Left lung (tissue), 10 donors: ENCODE data around the gene NMB. TPM values are rescaled to one million over a fixed set of nuclear protein-coding genes. Genes with fewer than 3 reads are reported as not detected.
"Not testable (repeated sequence)": the region's sequence is repeated elsewhere in the genome, so short reads cannot be mapped to it uniquely, and the experiment has no call there.

Experiments
- ATAC-seq: fragments of 200-7000 bp; cut with Tn5 transposase; one replicate; pipeline ENCODE4 v1.9.1; 2020; ENCODE audit warnings: moderate library complexity
- DNase-seq, 4 donors: peaks; one replicate each; pipeline ENCODE4 v3.0.0-alpha.2; 2013 to 2020
- H3K27ac ChIP-seq, 2 donors: fragments of 200-600 bp; sonication (generic) in 1 of 2; one replicate each; pipeline versions ENCODE4 v1.5.0 to v1.8.0; 2020 to 2021
- H3K27me3 ChIP-seq, 2 donors: fragments of 200-600 bp; sonication (generic) in 1 of 2; one replicate each; pipeline versions ENCODE4 v1.5.0 to v1.8.0; 2020 to 2021
- H3K36me3 ChIP-seq, 2 donors: fragments of 200-600 bp; sonication (generic) in 1 of 2; one replicate each; pipeline versions ENCODE4 v1.5.0 to v1.8.0; 2020 to 2021
- H3K4me1 ChIP-seq, 2 donors: fragments of 200-600 bp; one replicate each; pipeline ENCODE4 v1.8.0; 2021
- H3K4me3 ChIP-seq, 2 donors: fragments of 200-600 bp; sonication (generic) in 1 of 2; one replicate each; pipeline versions ENCODE4 v1.5.0 to v1.8.0; 2020 to 2021; ENCODE audit warnings: mild to moderate bottlenecking in 1 of 2
- H3K9me3 ChIP-seq, 2 donors: fragments of 200-600 bp; sonication (generic) in 1 of 2; one replicate each; pipeline versions ENCODE4 v1.5.0 to v1.8.0; 2020 to 2021
- intact Hi-C, 2 donors: fragments of 100-400 bp; cut with DNase I; formaldehyde crosslinking; loops; one replicate each; pipeline versions ENCODE4 v1.11.2 to v1.14.2; 2022
- polyA plus RNA-seq, 6 donors: library from polyadenylated mRNA; unstranded; fragments of 120-200 nt; gene quantifications; one replicate each; pipeline ENCODE4 v1.2.1, GENCODE V29; 2013; ENCODE audit not compliant: insufficient read length in 6 of 6
- total RNA-seq, 2 donors: library from RNA; stranded (reverse); fragmentation: NEBNext Ultra II Directional; extraction: Animal tissue kit (Norgen Biotek cat#: 25700); gene quantifications; one replicate each; pipeline ENCODE4 v1.2.1, GENCODE V29; 2021
- TF ChIP-seq, protein P1 (sequence below), 2 donors: fragments of 200-600 bp; sonication (generic) in 1 of 2; IDR thresholded peaks; one replicate each; pipeline versions ENCODE4 v1.5.0 to v1.8.0; 2021; ENCODE audit warnings: antibody characterized with exemption in 2 of 2
- donor health status: DM: no; HTN: yes; CAD: no.
- donor health status: DM: no; HTN: no; CAD: no.

NMB gene
- total and polyA plus RNA-seq, 8 donors, result 3.2 to 10.2 (median 4.5) TPM

DNA sequence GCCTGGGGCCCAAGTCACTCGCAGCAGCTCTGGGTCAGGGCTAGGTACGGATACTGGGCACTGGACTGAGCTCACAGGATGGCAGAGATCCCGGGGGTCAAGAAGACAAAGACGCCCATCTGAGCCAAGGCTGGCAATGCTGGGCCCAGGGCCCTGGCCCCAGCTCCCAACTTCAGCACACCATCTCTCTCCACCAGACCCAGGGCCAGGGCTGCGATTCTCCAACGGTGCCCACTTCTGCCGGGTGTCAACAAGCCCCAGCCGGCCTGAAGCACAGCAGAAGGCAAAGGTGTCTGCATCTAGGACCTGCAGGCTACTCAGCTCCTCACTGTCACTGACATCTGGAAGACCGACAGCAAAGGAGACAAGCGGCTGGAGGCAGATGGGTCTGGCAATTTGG is 12.5 kb downstream of the NMB start:
- Histone ChIP-seq H3K27me3 (no peaks in the 10 kb centered on the region), H3K9me3 (no peaks in the 10 kb centered on the region), H3K4me1 (peaks cover 0 to 18% of the 10 kb centered on the region in 2 donors), H3K4me3 (no peak overlapping the region), H3K36me3 (peaks cover 0 to 100% of the 10 kb centered on the region in 2 donors), H3K27ac (no peak overlapping the region)
- DNase-seq (no peak), ATAC-seq (no peak)
- TF ChIP-seq, protein P1, sequence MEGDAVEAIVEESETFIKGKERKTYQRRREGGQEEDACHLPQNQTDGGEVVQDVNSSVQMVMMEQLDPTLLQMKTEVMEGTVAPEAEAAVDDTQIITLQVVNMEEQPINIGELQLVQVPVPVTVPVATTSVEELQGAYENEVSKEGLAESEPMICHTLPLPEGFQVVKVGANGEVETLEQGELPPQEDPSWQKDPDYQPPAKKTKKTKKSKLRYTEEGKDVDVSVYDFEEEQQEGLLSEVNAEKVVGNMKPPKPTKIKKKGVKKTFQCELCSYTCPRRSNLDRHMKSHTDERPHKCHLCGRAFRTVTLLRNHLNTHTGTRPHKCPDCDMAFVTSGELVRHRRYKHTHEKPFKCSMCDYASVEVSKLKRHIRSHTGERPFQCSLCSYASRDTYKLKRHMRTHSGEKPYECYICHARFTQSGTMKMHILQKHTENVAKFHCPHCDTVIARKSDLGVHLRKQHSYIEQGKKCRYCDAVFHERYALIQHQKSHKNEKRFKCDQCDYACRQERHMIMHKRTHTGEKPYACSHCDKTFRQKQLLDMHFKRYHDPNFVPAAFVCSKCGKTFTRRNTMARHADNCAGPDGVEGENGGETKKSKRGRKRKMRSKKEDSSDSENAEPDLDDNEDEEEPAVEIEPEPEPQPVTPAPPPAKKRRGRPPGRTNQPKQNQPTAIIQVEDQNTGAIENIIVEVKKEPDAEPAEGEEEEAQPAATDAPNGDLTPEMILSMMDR (IDR thresholded peaks at IDR 0.05), result no peak
- intact Hi-C loops, result no loop called here

DNA sequence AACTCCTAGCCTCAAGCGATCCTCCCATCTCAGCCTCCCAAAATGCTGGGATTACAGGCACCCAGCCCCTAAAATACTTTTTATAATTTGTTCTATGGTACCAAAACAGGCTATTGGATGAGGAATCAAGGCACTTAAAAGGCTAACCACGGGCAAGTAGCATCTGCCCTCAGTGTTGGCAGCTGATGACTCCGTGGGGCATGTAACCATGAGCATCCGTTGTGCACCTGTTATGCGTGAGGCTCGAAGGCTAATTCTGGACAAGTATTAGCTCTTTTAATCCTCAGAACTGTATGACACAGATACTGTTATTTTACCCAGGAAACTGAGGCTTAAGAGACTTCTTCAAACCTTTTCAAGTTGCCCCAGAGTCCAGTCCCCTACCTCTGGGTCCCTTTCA is 14.2 kb downstream of the NMB start:
- intact Hi-C loops, result no loop called here
- Histone ChIP-seq H3K27me3 (no peaks in the 10 kb centered on the region), H3K4me3 (no peak overlapping the region), H3K27ac (no peak overlapping the region), H3K36me3 (peaks cover 0 to 100% of the 10 kb centered on the region in 2 donors), H3K9me3 (no peaks in the 10 kb centered on the region), H3K4me1 (peaks cover 0 to 9% of the 10 kb centered on the region in 2 donors)
- ATAC-seq (no peak), DNase-seq (peak in 1 of 4 donors; percentile 0)
- TF ChIP-seq, protein P1 (IDR thresholded peaks at IDR 0.05), result no peak

DNA sequence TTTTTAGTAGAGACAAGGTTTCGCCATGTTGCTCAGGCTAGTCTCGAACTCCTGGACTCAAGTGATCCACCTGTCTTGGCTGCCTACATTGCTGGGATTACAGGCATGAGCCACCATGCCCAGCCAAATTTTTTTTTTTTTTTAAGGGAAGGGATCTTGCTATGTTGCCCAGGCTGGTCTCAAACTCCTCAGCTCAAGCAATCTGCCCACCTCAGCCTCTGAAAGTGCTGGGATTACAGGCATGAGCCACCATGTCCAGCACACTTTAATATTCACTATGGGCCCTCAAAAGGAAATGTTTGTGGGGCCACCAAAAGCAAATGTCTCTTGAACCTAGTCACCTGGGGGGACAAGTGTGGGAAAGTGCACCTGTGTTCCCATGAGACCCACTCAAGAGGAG is 15.4 kb downstream of the NMB start:
- H3K27me3 ChIP-seq, H3K4me1 ChIP-seq, H3K9me3 ChIP-seq, intact Hi-C loops, ATAC-seq, H3K27ac ChIP-seq, H3K4me3 ChIP-seq: not testable (repeated sequence)
- peak in 1 of 4 donors; percentile 0 for DNase-seq
- peaks cover 0 to 100% of the 10 kb centered on the region in 2 donors for H3K36me3 ChIP-seq

DNA sequence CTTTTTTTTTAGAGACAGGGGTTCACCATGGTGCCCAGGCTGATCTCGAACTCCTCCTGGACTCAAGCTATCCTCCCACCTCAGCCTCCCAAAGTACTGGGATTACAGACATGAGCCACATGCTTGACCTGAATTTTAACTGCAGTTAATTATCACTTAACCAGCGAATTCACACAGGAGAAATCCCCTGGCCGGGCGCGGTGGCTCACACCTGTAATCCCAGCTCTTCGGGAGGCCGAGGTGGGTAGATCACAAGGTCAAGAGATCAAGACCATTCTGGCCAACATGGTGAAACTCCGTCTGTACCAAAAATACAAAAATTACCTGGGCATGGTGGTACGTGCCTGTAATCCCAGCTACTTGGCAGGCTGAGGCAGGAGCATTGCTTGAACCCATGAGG is 16.1 kb downstream of the NMB start:
- DNase-seq, result peak in 1 of 4 donors; percentile 4
- H3K27me3 ChIP-seq, H3K4me3 ChIP-seq, H3K27ac ChIP-seq, H3K4me1 ChIP-seq, ATAC-seq, intact Hi-C loops, H3K9me3 ChIP-seq: not testable (repeated sequence)
- H3K36me3 ChIP-seq, result peaks cover 0 to 100% of the 10 kb centered on the region in 2 donors

DNA sequence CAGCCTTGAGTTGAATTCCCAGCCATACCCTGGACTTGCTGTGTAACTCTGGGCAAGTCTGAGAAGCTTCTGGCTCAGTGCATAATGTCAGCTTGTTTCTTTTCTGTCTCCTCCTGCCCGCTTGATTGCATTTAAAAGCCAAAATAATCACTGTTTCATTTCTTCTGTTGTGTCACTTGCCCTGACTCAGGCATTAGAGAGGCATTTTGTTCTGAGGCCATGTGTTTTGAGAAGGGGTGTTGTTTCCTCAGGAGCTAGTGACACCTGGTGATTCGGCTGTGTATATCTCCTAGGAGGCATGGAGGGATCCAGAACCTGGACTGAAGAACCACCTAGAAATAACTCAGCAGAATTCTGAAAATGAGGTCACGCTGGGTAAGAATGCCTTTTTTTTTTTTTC is 19.9 kb downstream of the NMB start:
- peaks cover 0 to 71% of the 10 kb centered on the region in 2 donors for H3K36me3 ChIP-seq
- H3K27ac ChIP-seq, result no peak overlapping the region
- ATAC-seq (no peak), DNase-seq (no peak)
- H3K9me3 ChIP-seq, result no peaks in the 10 kb centered on the region
- no peaks in the 10 kb centered on the region for H3K27me3 ChIP-seq
- TF ChIP-seq, protein P1 (IDR thresholded peaks at IDR 0.05), result no peak
- no peak overlapping the region for H3K4me3 ChIP-seq
- peaks cover 0 to 26% of the 10 kb centered on the region in 2 donors for H3K4me1 ChIP-seq
- intact Hi-C loops, result no loop called here

DNA sequence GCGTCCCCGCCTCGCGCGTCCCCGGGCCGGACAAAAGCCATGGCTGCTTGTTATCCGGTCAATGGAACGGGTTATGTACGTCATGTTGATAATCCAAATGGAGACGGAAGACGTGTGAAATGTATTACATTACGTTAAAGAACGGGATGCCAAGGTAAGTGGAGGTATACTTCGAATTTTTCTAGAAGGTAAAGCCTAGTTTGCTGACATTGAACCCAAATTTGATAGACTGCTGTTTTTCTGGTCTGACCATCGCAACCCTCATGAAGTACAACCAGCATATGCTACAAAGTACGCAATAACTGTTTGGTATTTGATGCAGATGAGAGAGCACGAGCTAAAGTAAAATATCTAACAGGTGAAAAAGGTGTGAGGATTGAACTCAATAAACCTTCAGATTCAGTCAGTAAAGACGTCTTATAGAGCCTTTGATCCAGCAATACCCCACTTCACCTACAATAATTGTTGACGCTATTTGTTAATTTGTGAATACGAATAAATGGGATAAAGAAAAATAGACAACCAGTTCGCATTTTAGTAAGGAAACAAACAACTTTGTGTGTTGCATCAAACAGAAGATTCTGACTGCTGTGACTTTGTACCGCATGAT is 23.7 kb downstream of the NMB start:
- H3K9me3 ChIP-seq, result no peaks in the 10 kb centered on the region
- peaks cover 14 to 51% of the 10 kb centered on the region in 2 donors for H3K4me1 ChIP-seq
- peak overlapping the region; percentile 62 for H3K4me3 ChIP-seq
- intact Hi-C loops, result no loop called here
- TF ChIP-seq, protein P1 (IDR thresholded peaks at IDR 0.05), result no peak
- no peaks in the 10 kb centered on the region for H3K27me3 ChIP-seq
- ATAC-seq (no peak), DNase-seq (no peak)
- peaks cover 0 to 33% of the 10 kb centered on the region in 2 donors for H3K36me3 ChIP-seq
- H3K27ac ChIP-seq, result peak overlapping the region; percentile 86 to 95
